Panc1 (cell line): ENCODE measurements around the gene GABRG3.

ENCODE experiments used
- CTCF ChIP-seq: fragments of 450-650 bp; IDR thresholded peaks from 2 replicates; pipeline ENCODE4 v1.5.1; 2017; ENCODE audit warnings: mild to moderate bottlenecking
- POLR2AphosphoS5 ChIP-seq: IDR thresholded peaks from 2 replicates; pipeline ENCODE4 v1.6.1; 2012; ENCODE audit warnings: mild to moderate bottlenecking, low read depth, low read length, moderate library complexity
- SIN3A ChIP-seq: IDR thresholded peaks from 2 replicates; pipeline ENCODE4 v1.6.1; 2012; ENCODE audit warnings: low read depth, mild to moderate bottlenecking, low read length, moderate library complexity, borderline replicate concordance; ENCODE audit not compliant: insufficient read depth
- TCF7L2 ChIP-seq: IDR thresholded peaks from 2 replicates; pipeline ENCODE4 v1.6.1; 2011; ENCODE audit warnings: mild to moderate bottlenecking, low read depth, low read length, inconsistent platforms

DNA sequence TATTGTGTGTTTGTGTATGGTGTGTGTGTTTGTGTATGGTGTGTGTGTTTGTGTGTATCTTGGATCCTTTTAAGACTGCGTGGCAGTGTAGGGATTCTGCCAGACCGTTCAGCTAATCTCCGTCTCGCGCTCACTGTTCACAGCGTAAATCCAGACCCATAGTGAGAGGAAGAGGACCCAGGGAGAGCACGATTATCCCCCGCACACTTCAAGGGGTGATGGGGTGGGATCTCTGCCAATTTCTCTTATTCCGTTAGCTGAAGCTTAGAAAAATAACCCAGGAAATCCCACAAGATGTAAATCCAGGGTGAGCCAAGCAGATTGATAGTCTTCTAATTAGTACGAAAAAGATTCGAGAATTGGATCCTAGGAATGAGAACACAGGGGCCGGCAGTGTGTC, 381.2 kb downstream of the GABRG3 start:
- TF ChIP-seq CTCF (no peak), POLR2AphosphoS5 (no peak), TCF7L2 (no peak), SIN3A (no peak)
